ENCODE results near the gene PACS1.

PACS1 gene

GRCh38 chr11:66266378-66267038 lies 196.4 kb downstream of the PACS1 start:
- peak overlapping the region; percentile 97 for H3K4me3 ChIP-seq (ENCODE audit: low read depth, low read length)
- H3K36me3 ChIP-seq: peaks cover 11% of the 10 kb centered on the region; the same call in 1 of the 2 replicates
- H3K9me3 ChIP-seq: no peaks in the 10 kb centered on the region
- H3K4me1 ChIP-seq: no peaks in the 10 kb centered on the region; the same call in 1 of the 2 replicates
- H3K27me3 ChIP-seq: no peaks in the 10 kb centered on the region
- DNase-seq: no peak
- no peak for TF ChIP-seq CTCF (IDR thresholded peaks at IDR 0.05; ENCODE audit: low read depth, low read length)

- TF ChIP-seq CTCF (IDR thresholded peaks at IDR 0.05; ENCODE audit: low read depth, low read length): no peak
- Histone ChIP-seq H3K27me3 (no peaks in the 10 kb centered on the region), H3K4me1 (no peaks in the 10 kb centered on the region; the same call in 1 of the 2 replicates), H3K4me3 (ENCODE audit: low read depth, low read length) (peak overlapping the region; percentile 97), H3K36me3 (peaks cover 15% of the 10 kb centered on the region), H3K9me3 (no peaks in the 10 kb centered on the region)
- DNase-seq: no peak
Measured at GRCh38 chr11:66267039-66267378, 196.9 kb downstream of the PACS1 start.

- peak; percentile 96 for DNase-seq
- Histone ChIP-seq H3K36me3 (peaks cover 17% of the 10 kb centered on the region), H3K4me1 (no peaks in the 10 kb centered on the region; the same call in 1 of the 2 replicates)
Measured at GRCh38 chr11:66267379-66268243, 197.5 kb downstream of the PACS1 start.

GRCh38 chr11:66268244-66268951 lies 198.3 kb downstream of the PACS1 start, which contains the start of gene RAB1B:
RAB1B (plus strand) TSS chr11:66268639; CDS start chr11:66268680, 41 bp downstream.
- H3K4me3 ChIP-seq (ENCODE audit: low read depth, low read length): peak within 1 kb of the TSS; percentile 97
- no peaks in the 10 kb centered on the region; the same call in 1 of the 2 replicates for H3K4me1 ChIP-seq
- peak; percentile 100 for DNase-seq
- H3K9me3 ChIP-seq: no peaks in the 10 kb centered on the region
- H3K36me3 ChIP-seq: peaks cover 24% of the 10 kb centered on the region
- H3K27me3 ChIP-seq: no peaks in the 10 kb centered on the region
- no peak for TF ChIP-seq CTCF (IDR thresholded peaks at IDR 0.05; ENCODE audit: low read depth, low read length)

More at GRCh38 chr11:66267379-66268243, 197.5 kb downstream of the PACS1 start:
- peak overlapping the region; percentile 97 for H3K4me3 ChIP-seq (ENCODE audit: low read depth, low read length)
- H3K27me3 ChIP-seq: no peaks in the 10 kb centered on the region
- peak; percentile 29 for TF ChIP-seq CTCF (IDR thresholded peaks at IDR 0.05; ENCODE audit: low read depth, low read length)
- no peaks in the 10 kb centered on the region for H3K9me3 ChIP-seq

- Histone ChIP-seq H3K27me3 (no peaks in the 10 kb centered on the region), H3K36me3 (peaks cover 33% of the 10 kb centered on the region), H3K4me3 (ENCODE audit: low read depth, low read length) (peak overlapping the region; percentile 97), H3K4me1 (no peaks in the 10 kb centered on the region; the same call in 1 of the 2 replicates), H3K9me3 (no peaks in the 10 kb centered on the region)
- no peak for DNase-seq
- 0 out of 2 replicates have a peak, but pooled peaks have one; percentile 25 for TF ChIP-seq CTCF (IDR thresholded peaks at IDR 0.05; ENCODE audit: low read depth, low read length)
Measured at GRCh38 chr11:66268952-66269905, 199.2 kb downstream of the PACS1 start.
